B cell (primary cell): ENCODE results near the gene TELO2.

Experiments used
- CTCF ChIP-seq: fragments of 200-600 bp; IDR thresholded peaks from one replicate; pipeline ENCODE4 v1.8.0; 2022; ENCODE audit warnings: antibody characterized with exemption, mild to moderate bottlenecking
- EZH2 ChIP-seq: IDR thresholded peaks from 2 replicates; pipeline ENCODE4 v1.6.1; 2012; ENCODE audit warnings: borderline replicate concordance, low read depth, mild to moderate bottlenecking, moderate library complexity, low read length; ENCODE audit not compliant: insufficient read depth, poor library complexity, severe bottlenecking

DNA sequence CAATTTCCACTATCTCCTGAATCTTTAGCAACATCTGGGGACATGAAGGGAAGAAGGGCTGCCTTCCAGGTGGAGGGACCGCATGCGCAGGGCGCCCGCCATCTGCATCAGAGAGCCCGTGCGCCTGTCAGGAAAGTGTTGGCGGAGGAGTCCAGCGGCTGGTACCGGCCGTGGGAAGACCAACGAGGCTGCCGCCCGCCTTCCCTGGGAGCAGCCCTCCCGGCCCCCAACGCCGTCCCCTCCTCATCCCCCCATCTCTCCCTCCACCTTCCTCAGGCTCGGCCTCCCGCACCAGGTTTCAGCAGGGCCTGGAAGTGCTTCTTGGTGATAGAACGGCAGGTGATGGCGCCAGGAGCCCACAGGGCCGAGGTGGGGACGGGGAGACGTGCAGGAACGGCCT, 27.1 kb upstream of the TELO2 start:
- TF ChIP-seq CTCF, result no peak
- no peak for TF ChIP-seq EZH2
